Endothelial cell of umbilical vein (primary cell): ENCODE measurements around the gene MED17. TPM values are rescaled to one million over a fixed set of nuclear protein-coding genes. Genes with fewer than 3 reads are reported as not detected.

ENCODE experiments used
- BruUV-seq: library from RNA; stranded (reverse); fragments of 400-500 nt; replicated peaks from 2 replicates; lab custom pipeline; 2021; lab: Mats Ljungman, UMichigan
- CTCF ChIA-PET: fragments of 300-600, 350-600 bp; sonication (Branson Sonifier 250); formaldehyde crosslinking; loops from one replicate; lab custom pipeline; 2021; ENCODE audit warnings: antibody characterized with exemption, inconsistent platforms; lab: Charles Lee
- POLR2A ChIA-PET: fragments of 300-600, 350-600 bp; sonication (Branson Sonifier 250); formaldehyde crosslinking; loops from one replicate; lab custom pipeline; 2021; ENCODE audit warnings: antibody characterized with exemption, inconsistent platforms; lab: Charles Lee
- DNase-seq: peaks from one replicate; pipeline ENCODE4 v3.0.0-alpha.2; 2011; ENCODE audit warnings: low read depth, low spot score
- FAIRE-seq: peaks from 2 replicates; lab custom pipeline; 2011; peaks lifted over from hg19 to GRCh38; lab: Jason Lieb, UNC
- H2AFZ ChIP-seq: 2 replicates; pipeline ENCODE4 v1.6.0; 2012; ENCODE audit warnings: low read depth, low read length, control low read depth, inconsistent platforms
- H3K27ac ChIP-seq: 2 replicates; pipeline ENCODE4 v1.5.1; 2011; ENCODE audit warnings: low read depth, mild to moderate bottlenecking, control low read depth, low read length, moderate library complexity; ENCODE audit not compliant: insufficient read depth
- H3K27me3 ChIP-seq, 2 experiments: 2 replicates each; pipeline versions ENCODE4 v1.6.0 to v1.6.1; 2011; ENCODE audit warnings: low read length in 2 of 2, mixed read lengths in 1 of 2; ENCODE audit not compliant: control insufficient read depth in 2 of 2, insufficient read depth in 2 of 2
- H3K36me3 ChIP-seq, 2 experiments: 2 replicates in 1 of 2; 3 replicates in 1 of 2; pipeline ENCODE4 v1.5.1; 2011; ENCODE audit warnings: low read length in 2 of 2, mild to moderate bottlenecking in 1 of 2, moderate library complexity in 1 of 2; ENCODE audit not compliant: control insufficient read depth in 2 of 2, insufficient read depth in 2 of 2; ENCODE audit errors: extremely low read depth in 1 of 2
- H3K4me1 ChIP-seq: 3 replicates; pipeline ENCODE4 v1.5.1; 2011; ENCODE audit warnings: mild to moderate bottlenecking, low read length; ENCODE audit not compliant: control insufficient read depth, insufficient read depth; ENCODE audit errors: extremely low read depth
- H3K4me2 ChIP-seq: 2 replicates; pipeline ENCODE4 v1.6.1; 2011; ENCODE audit warnings: low read length, control low read depth, mixed read lengths; ENCODE audit not compliant: insufficient read depth
- H3K4me3 ChIP-seq, 3 experiments: fragments of 200-600 bp in 1 of 3; sonication (generic), shearing (Covaris generic) in 1 of 3; replicated peaks in 1 of 3; 2 replicates each; pipeline ENCODE4 v1.5.1; 2011 to 2016; ENCODE audit warnings: control low read depth in 3 of 3, low read length in 3 of 3, mild to moderate bottlenecking in 2 of 3, inconsistent platforms in 1 of 3, low read depth in 1 of 3, moderate library complexity in 1 of 3; ENCODE audit not compliant: insufficient read depth in 1 of 3
- H3K79me2 ChIP-seq: 2 replicates; pipeline ENCODE4 v1.6.0; 2012; ENCODE audit warnings: low read length, inconsistent platforms; ENCODE audit not compliant: control insufficient read depth, insufficient read depth
- H3K9ac ChIP-seq: replicated peaks from 2 replicates; pipeline ENCODE3; 2011; ENCODE audit warnings: low read length, control low read depth; ENCODE audit not compliant: insufficient read depth; ENCODE audit errors: extremely low read depth
- H3K9me1 ChIP-seq: replicated peaks from 3 replicates; pipeline ENCODE4 v1.6.0; 2011; ENCODE audit warnings: mild to moderate bottlenecking, low read length; ENCODE audit not compliant: control insufficient read depth, insufficient read depth; ENCODE audit errors: extremely low read depth
- H3K9me3 ChIP-seq: replicated peaks from 2 replicates; pipeline ENCODE4 v1.5.1; 2012; ENCODE audit warnings: low read length, inconsistent platforms; ENCODE audit not compliant: control insufficient read depth, insufficient read depth
- H4K20me1 ChIP-seq: replicated peaks from 2 replicates; pipeline ENCODE3; 2011; ENCODE audit warnings: mild to moderate bottlenecking, low read length; ENCODE audit not compliant: control insufficient read depth, insufficient read depth; ENCODE audit errors: extremely low read depth
- CTCF ChIP-seq, 2 donors: IDR thresholded peaks; 1 replicate in 1 of 2; 2 replicates in 1 of 2; pipeline ENCODE4 v1.5.1; 2011; ENCODE audit warnings: low read length in 2 of 2, mild to moderate bottlenecking in 2 of 2, moderate library complexity in 2 of 2, control low read depth in 1 of 2, inconsistent platforms in 1 of 2, low read depth in 1 of 2; ENCODE audit not compliant: insufficient read depth in 1 of 2; ENCODE audit errors: extremely low read depth in 1 of 2
- FOS ChIP-seq: IDR thresholded peaks from 2 replicates; pipeline ENCODE4 v1.6.1; 2011; ENCODE audit warnings: mild to moderate bottlenecking, low read length, moderate library complexity, borderline replicate concordance; ENCODE audit not compliant: insufficient read depth
- MAX ChIP-seq: IDR thresholded peaks from 2 replicates; pipeline ENCODE4 v1.6.1; 2011; ENCODE audit not compliant: insufficient read depth, insufficient read length
- POLR2AphosphoS5 ChIP-seq: IDR thresholded peaks from 2 replicates; pipeline ENCODE4 v1.6.1; 2012; ENCODE audit warnings: low read depth, mild to moderate bottlenecking, control low read depth, low read length, moderate library complexity; ENCODE audit not compliant: insufficient read depth
- dilution Hi-C: fragments of 300-500 bp; cut with MboI; formaldehyde crosslinking; loops from one replicate; pipeline ENCODE4 v1.15.0; 2019; ENCODE audit warnings: low sequenced_read_pairs; ENCODE audit not compliant: extremely low pct_ligation_motif_present
- intact Hi-C: fragments of 100-400 bp; cut with micrococcal nuclease; formaldehyde crosslinking; loops from one replicate; pipeline ENCODE4 v1.10.0; 2022
- polyA plus RNA-seq, 4 experiments: library from polyadenylated mRNA; depleted of rRNA in 3 of 4; stranded (reverse) in 3 of 4; unstranded in 1 of 4; fragments of >200 nt; gene quantifications; 2 replicates each; pipeline versions ENCODE4 v1.2.1 to v1.2.3, GENCODE V29; 2011 to 2012; ENCODE audit warnings: missing spikeins in 1 of 4
- total RNA-seq: library from RNA; stranded (reverse); gene quantifications from 2 replicates; pipeline ENCODE4 v1.2.3, GENCODE V29; 2021

The MED17 gene
- total and polyA plus RNA-seq, 2 donors (not counting 3 experiments of a cell fraction or from before 2014, with no cell fraction given) = 11.3 to 40.6 TPM

GRCh38 chr11:93783765-93784144 lies 327 bp upstream of the MED17 start:
- Histone ChIP-seq H3K9ac (peak overlapping the region; percentile 97), H2AFZ (peak overlapping the region; percentile 74), H3K9me3 (no peaks in the 10 kb centered on the region), H3K4me3 (peak overlapping the region; percentile 81 to 96 (median 85)), H3K27ac (peak overlapping the region; percentile 87), H3K4me2 (peak overlapping the region; percentile 80), H3K27me3 (no peaks in the 10 kb centered on the region), H4K20me1 (peaks cover 5% of the 10 kb centered on the region), H3K36me3 (no peaks in the 10 kb centered on the region), H3K79me2 (peaks cover 44% of the 10 kb centered on the region), H3K4me1 (peaks cover 22% of the 10 kb centered on the region), H3K9me1 (no peaks in the 10 kb centered on the region)
- TF ChIP-seq FOS = no peak
- TF ChIP-seq POLR2AphosphoS5 = no peak
- no peak for TF ChIP-seq CTCF (IDR thresholded peaks at IDR 0.05; ENCODE audit: extremely low read depth in 1 of 2, insufficient read depth in 1 of 2, low read depth in 1 of 2, low read length in 2 of 2)
- no peak for TF ChIP-seq MAX
- DNase-seq (no peak), FAIRE-seq (no peak)
- BruUV-seq = TSS peak; percentile 63
- dilution Hi-C loops = no loop called here
- intact Hi-C loops = loop anchor here (1.0 to 10.0 kb wide), 3 partner anchors 42 to 549 kb away; partner anchors contain the start of genes C11orf54, CEP295 and TAF1D
- ChIA-PET POLR2A (interaction anchor here (0.6 to 1.4 kb wide), 8 partner anchors 15 to 710 kb away, joined by 3 to 47 read pairs (median 4); partner anchors contain the start of genes ANKRD49, C11orf54, CEP295 and MRE11), CTCF (interaction anchor here (0.9 to 1.8 kb wide), 9 partner anchors 10 to 1324 kb away, joined by 3 to 16 read pairs (median 6); partner anchors contain the start of genes C11orf54 and TAF1D)
